GM12878 (cell line): ENCODE measurements around the gene PPP1R14B. TPM values are rescaled to one million over a fixed set of nuclear protein-coding genes. Genes with fewer than 3 reads are reported as not detected.

ENCODE experiments used
- ATAC-seq: fragments of 200-7000 bp; cut with Tn5 transposase; 3 replicates; pipeline ENCODE4 v1.9.1; 2020; ENCODE audit warnings: mild to moderate bottlenecking, moderate library complexity
- BruUV-seq: library from RNA; stranded (reverse); fragments of 400-500 nt; replicated peaks from 2 replicates; lab custom pipeline; 2021; lab: Mats Ljungman, UMichigan
- CTCF ChIA-PET: fragments of 300-600 bp; sonication (Branson Sonifier 250); formaldehyde crosslinking; extraction: SDS; loops from one replicate; lab custom pipeline; 2021; ENCODE audit warnings: inconsistent platforms; lab: Yijun Ruan, JAX
- POLR2A ChIA-PET: fragments of 350-600 bp; formaldehyde crosslinking; extraction: SDS; loops from one replicate; lab custom pipeline; 2021; ENCODE audit warnings: inconsistent platforms; lab: Charles Lee
- RAD21 ChIA-PET: fragments of 300-600 bp; sonication (Branson Sonifier 250); formaldehyde crosslinking; loops from one replicate; lab custom pipeline; 2023; ENCODE audit warnings: antibody characterized with exemption; ENCODE audit not compliant: unreplicated experiment; lab: Charles Lee
- SMC1A ChIA-PET: fragments of 300-600 bp; sonication (Branson Sonifier 250); formaldehyde crosslinking; loops from one replicate; lab custom pipeline; 2023; ENCODE audit not compliant: unreplicated experiment, uncharacterized antibody; lab: Charles Lee
- DNase-seq: peaks from one replicate; pipeline ENCODE4 v3.0.0-alpha.2; 2011; ENCODE audit warnings: low read depth, low spot score
- FAIRE-seq: peaks from 3 replicates; lab custom pipeline; 2011; peaks lifted over from hg19 to GRCh38; lab: Jason Lieb, UNC
- H2AFZ ChIP-seq: 2 replicates; pipeline ENCODE4 v1.6.0; 2011; ENCODE audit warnings: low read depth, low read length, control low read depth; ENCODE audit not compliant: control insufficient read depth
- H3K27ac ChIP-seq: 2 replicates; pipeline ENCODE4 v1.5.1; 2011; ENCODE audit warnings: control low read depth; ENCODE audit not compliant: control insufficient read depth, insufficient read depth
- H3K27me3 ChIP-seq, 2 experiments: replicated peaks in 1 of 2; 2 replicates each; pipeline versions ENCODE4 v1.6.0 to v1.6.1; 2011; ENCODE audit warnings: low read length in 1 of 2; ENCODE audit not compliant: control insufficient read depth in 2 of 2, insufficient read depth in 2 of 2
- H3K36me3 ChIP-seq, 2 experiments: 2 replicates each; pipeline ENCODE4 v1.5.1; 2011; ENCODE audit warnings: low read length in 1 of 2; ENCODE audit not compliant: control insufficient read depth in 2 of 2, insufficient read depth in 2 of 2
- H3K4me1 ChIP-seq: 2 replicates; pipeline ENCODE4 v1.6.1; 2011; ENCODE audit warnings: mild to moderate bottlenecking, low read length, moderate library complexity, mixed read lengths; ENCODE audit not compliant: control insufficient read depth, insufficient read depth
- H3K4me2 ChIP-seq: 2 replicates; pipeline ENCODE4 v1.6.0; 2011; ENCODE audit warnings: control low read depth; ENCODE audit not compliant: control insufficient read depth, insufficient read depth
- H3K4me3 ChIP-seq: fragments of 200-600 bp; sonication (generic); 2 replicates; pipeline ENCODE4 v1.5.1; 2016
- H3K79me2 ChIP-seq: 2 replicates; pipeline ENCODE4 v1.6.0; 2011; ENCODE audit warnings: low read length; ENCODE audit not compliant: control insufficient read depth, insufficient read depth
- H3K9ac ChIP-seq: 2 replicates; pipeline ENCODE4 v1.8.0; 2011; ENCODE audit warnings: low read length, control low read depth, mixed read lengths; ENCODE audit not compliant: control insufficient read depth, insufficient read depth
- H3K9me3 ChIP-seq: replicated peaks from 3 replicates; pipeline ENCODE4 v1.5.1; 2011; ENCODE audit warnings: mild to moderate bottlenecking, low read length; ENCODE audit not compliant: control insufficient read depth, insufficient read depth
- H4K20me1 ChIP-seq: 2 replicates; pipeline ENCODE4 v1.6.0; 2011; ENCODE audit not compliant: control insufficient read depth, insufficient read depth
- EP300 ChIP-seq, 2 experiments: fragments of 150-350 bp in 1 of 2; IDR thresholded peaks; 2 replicates each; pipeline ENCODE4 v1.6.1; 2011 to 2012; ENCODE audit warnings: low read depth in 2 of 2, low read length in 2 of 2, borderline replicate concordance in 1 of 2, improper control_type of control experiment in 1 of 2, inconsistent platforms in 1 of 2; ENCODE audit not compliant: control insufficient read depth in 1 of 2
- HDAC2 ChIP-seq: fragments of 200-600 bp; sonication (generic); IDR thresholded peaks from 2 replicates; pipeline ENCODE4 v1.6.1; 2017
- MTA3 ChIP-seq: IDR thresholded peaks from 2 replicates; pipeline ENCODE4 v1.6.1; 2012; ENCODE audit warnings: low read length, inconsistent platforms, borderline replicate concordance
- POLR2A ChIP-seq: IDR thresholded peaks from 2 replicates; pipeline ENCODE4 v1.6.1; 2011; ENCODE audit warnings: low read depth, mild to moderate bottlenecking, low read length
- RELA ChIP-seq: fragments of 450-650 bp; IDR thresholded peaks from 2 replicates; pipeline ENCODE4 v1.8.0; 2014; ENCODE audit warnings: borderline replicate concordance; ENCODE audit not compliant: partially characterized antibody
- SPI1 ChIP-seq: IDR thresholded peaks from 2 replicates; pipeline ENCODE4 v1.6.1; 2011; ENCODE audit warnings: low read depth, mild to moderate bottlenecking, low read length, moderate library complexity, borderline replicate concordance; ENCODE audit not compliant: insufficient read depth
- WGBS: methylation state at CpG from one replicate; pipeline ENCODE4 v1.1.6; 2016; ENCODE audit warnings: low lambda C conversion rate; ENCODE audit not compliant: insufficient replicate concordance, insufficient coverage; ENCODE audit errors: missing lambda C conversion rate; 5-methylcytosine and 5-hydroxymethylcytosine counted together
- in situ Hi-C: fragments of 300-500 bp; cut with MboI; formaldehyde crosslinking; loops from 9 replicates; pipeline ENCODE4 v1.14.3; 2018; ENCODE audit warnings: mixed read lengths
- intact Hi-C: fragments of 100-400 bp; cut with micrococcal nuclease; formaldehyde crosslinking; loops from one replicate; pipeline ENCODE4 v1.14.2; 2022; ENCODE audit not compliant: unreplicated experiment
- polyA plus RNA-seq, 11 experiments: library from polyadenylated mRNA; depleted of rRNA in 4 of 11; unstranded in 6 of 11; stranded (reverse) in 5 of 11; fragments of >200 nt; fragmentation: Nextera tagmentation in 4 of 11; fragmentation: Illumina TruSeq in 1 of 11; extraction: Ambion mirVana in 4 of 11; extraction: Trizol in 1 of 11; gene quantifications; 1 replicate in 1 of 11; 2 replicates in 10 of 11; pipeline versions ENCODE4 v1.2.1 to v1.2.3, GENCODE V29; 2011 to 2016; ENCODE audit warnings: inconsistent platforms in 2 of 11, missing spikeins in 2 of 11, low read depth in 1 of 11
- total RNA-seq, 4 experiments: library from RNA; depleted of rRNA in 3 of 4; stranded (reverse); fragments of >200 nt in 3 of 4; fragmentation: Illumina TruSeq in 1 of 4; extraction: Trizol in 1 of 4; gene quantifications; 2 replicates each; pipeline versions ENCODE4 v1.2.1 to v1.2.3, GENCODE V29; 2013 to 2021

Gene PPP1R14B
- total and polyA plus RNA-seq, 10 of the 15 experiments (the other 5 are each of a cell fraction or from before 2014, with no cell fraction given), result 8.4 to 283 (median 124) TPM

DNA sequence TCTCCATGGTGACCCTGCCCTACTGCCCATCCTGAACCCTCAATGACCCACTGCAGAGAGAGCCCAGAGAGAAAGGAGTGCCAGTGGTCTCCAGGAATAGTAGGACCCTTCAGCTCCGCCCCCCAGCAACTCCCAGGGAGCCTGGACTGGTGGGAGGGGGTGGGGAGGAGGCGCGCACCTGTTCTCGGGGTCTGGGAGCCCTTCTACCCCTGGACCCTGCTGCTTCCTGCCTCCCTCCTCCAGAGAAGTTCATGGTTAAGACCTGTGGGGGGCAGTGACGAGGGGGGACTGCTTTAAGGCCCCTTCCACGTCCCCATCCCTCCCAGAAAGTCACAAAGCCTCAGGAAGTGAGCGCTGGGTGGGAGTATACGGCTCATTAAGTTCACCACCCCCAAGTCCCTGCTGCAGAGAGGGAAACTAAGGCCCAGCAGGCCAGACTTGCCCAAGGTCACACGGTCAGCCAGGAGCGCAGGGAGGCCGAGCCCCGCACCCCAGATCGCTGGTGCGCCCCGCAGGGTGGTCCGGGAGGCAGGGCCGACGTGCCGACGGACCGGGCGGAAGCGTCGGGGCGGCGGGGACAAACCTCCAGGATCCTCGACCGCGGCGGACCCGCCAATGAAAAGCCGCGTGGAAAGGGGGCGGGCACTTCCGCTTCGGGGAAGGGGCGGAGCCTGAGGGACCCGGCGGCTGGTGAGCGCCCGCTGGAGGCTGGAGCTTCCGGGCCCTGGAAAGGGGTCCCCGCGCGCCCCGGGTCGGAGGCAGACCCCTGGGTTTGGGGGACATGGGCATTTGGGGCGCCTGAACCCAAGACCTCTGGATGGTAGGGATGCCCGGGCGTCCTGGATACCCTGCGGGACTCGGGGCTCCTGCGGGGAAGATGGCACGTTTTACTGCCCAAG, 20.9 kb downstream of the PPP1R14B start, which contains the start of the genes NUDT22 and TRPT1 (continued):
- TF ChIP-seq EP300 (IDR thresholded peaks at IDR 0.05; ENCODE audit: borderline replicate concordance in 1 of 2, control insufficient read depth in 1 of 2, low read depth in 2 of 2, low read length in 2 of 2), result no peak
- no peak for TF ChIP-seq RELA

DNA sequence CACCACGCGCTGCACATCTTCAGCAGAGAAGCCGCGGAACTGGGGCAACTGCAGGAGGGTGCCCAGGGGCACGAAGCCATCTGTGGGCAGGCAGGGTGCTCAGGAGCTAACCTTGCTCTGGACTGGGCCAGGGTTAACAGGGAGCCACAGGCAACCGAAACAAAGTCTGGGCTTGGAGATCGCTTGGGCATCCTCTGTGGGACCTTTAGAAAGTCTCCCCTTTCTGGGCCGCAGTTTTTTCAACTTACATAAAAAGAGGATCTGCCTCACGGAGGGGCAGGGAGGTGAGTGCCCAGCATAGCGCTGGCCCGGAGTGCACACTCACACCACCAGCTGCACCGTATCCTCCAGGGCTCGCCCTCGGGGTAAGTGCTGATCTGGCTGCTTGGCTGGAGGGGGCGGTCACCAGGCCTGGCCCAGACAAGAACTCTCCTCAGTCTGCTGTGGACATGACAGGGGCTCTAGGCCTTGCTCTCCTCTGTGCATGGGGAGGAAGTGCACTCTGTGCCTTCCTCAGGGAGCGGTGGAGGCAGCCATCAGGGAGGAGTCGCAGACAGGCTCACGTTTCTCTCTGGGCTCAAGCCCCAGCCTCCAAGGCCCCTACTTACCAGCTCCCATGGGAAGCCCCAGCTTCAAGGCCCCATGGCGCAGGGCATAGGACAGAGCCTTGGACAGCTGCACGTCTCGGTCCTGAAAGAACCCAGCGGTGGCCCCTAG, 21.7 kb downstream of the PPP1R14B start:
- H3K27ac ChIP-seq, result peak overlapping the region; percentile 96
- CTCF ChIA-PET, result interaction anchor here (0.6 to 5.0 kb wide), 4 partner anchors 18 to 106 kb away, joined by 4 to 59 read pairs (median 8); partner anchors contain the start of gene FERMT3
- H3K4me2 ChIP-seq, result peak overlapping the region; percentile 91
- SMC1A ChIA-PET, result interaction anchor here (0.8 to 5.4 kb wide), 3 partner anchors 11 to 43 kb away, joined by 4 to 56 read pairs (median 5); partner anchors contain the start of gene FERMT3
- ATAC-seq, result peak; percentile 1; the same call in 2 of the 3 replicates
- in situ Hi-C loops, result loop anchor here (25.0 kb wide), 1 partner anchor 1637 kb away; the partner anchor contains the start of genes CFL1, EFEMP2 and MUS81
- no peak overlapping the region for H2AFZ ChIP-seq
- H4K20me1 ChIP-seq, result no peaks in the 10 kb centered on the region
- peaks cover 34% of the 10 kb centered on the region for H3K79me2 ChIP-seq
- no peaks in the 10 kb centered on the region for H3K27me3 ChIP-seq
- no peak for FAIRE-seq
- peak overlapping the region; percentile 90 for H3K4me3 ChIP-seq
- H3K9me3 ChIP-seq, result no peaks in the 10 kb centered on the region
- peaks cover 18% of the 10 kb centered on the region for H3K4me1 ChIP-seq
- 48% methylated on average over 20 of the region's 22 CpGs for WGBS
- intact Hi-C loops, result no loop called here
- POLR2A ChIA-PET, result interaction anchor here (0.5 to 9.7 kb wide), 7 partner anchors 9 to 1368 kb away, joined by 3 to 85 read pairs (median 6); partner anchors contain the start of genes ESRRA, FERMT3, FKBP2 and PPP1R14B
- H3K9ac ChIP-seq, result peak overlapping the region; percentile 98
- BruUV-seq, result no TSS peak
- peaks cover 14 to 17% of the 10 kb centered on the region in 2 experiments for H3K36me3 ChIP-seq
- DNase-seq, result no peak
- TF ChIP-seq POLR2A (peak; percentile 22), MTA3 (peak; percentile 3; the same call in 1 of the 2 replicates), SPI1 (peak; percentile 33; the same call in 1 of the 2 replicates), HDAC2 (no peak)
- RAD21 ChIA-PET, result interaction anchor here (1.9 to 3.3 kb wide), 2 partner anchors 18 to 76 kb away, joined by 4 to 34 read pairs; partner anchors contain the start of gene FERMT3
